ENCODE data around the gene GPHN. TPM values are rescaled to one million over a fixed set of nuclear protein-coding genes. Genes with fewer than 3 reads are reported as not detected.

GPHN gene
- total RNA-seq, 1 donor from 2014 or later = 12.5 TPM

- intact Hi-C loops (cut with DNase I) = no loop called here
- TF ChIP-seq POLR2A (IDR thresholded peaks at IDR 0.05) (no peak), POLR2AphosphoS5 (IDR thresholded peaks at IDR 0.05; ENCODE audit: insufficient read depth in 1 of 2, low read depth in 1 of 2) (no peak), CTCF (IDR thresholded peaks at IDR 0.05) (no peak)
- Histone ChIP-seq H3K4me3 (no peak overlapping the region), H3K27ac (no peak overlapping the region), H3K27me3 (no peaks in the 10 kb centered on the region), H3K36me3 (no peaks in the 10 kb centered on the region), H3K9me3 (no peaks in the 10 kb centered on the region), H3K4me1 (no peaks in the 10 kb centered on the region)
- no peak for DNase-seq (ENCODE audit: extremely low spot score in 2 of 2)
Measured at GRCh38 chr14:66850258-66850888, 342.4 kb downstream of the GPHN start.

GRCh38 chr14:66853311-66853710 lies 345.4 kb downstream of the GPHN start:
- intact Hi-C loops (cut with DNase I) = no loop called here
- DNase-seq (ENCODE audit: extremely low spot score in 2 of 2) = no peak
- Histone ChIP-seq H3K4me1 (no peaks in the 10 kb centered on the region), H3K36me3 (no peaks in the 10 kb centered on the region), H3K9me3 (no peaks in the 10 kb centered on the region), H3K27me3 (no peaks in the 10 kb centered on the region), H3K27ac (no peak overlapping the region), H3K4me3 (no peak overlapping the region)
- no peak for TF ChIP-seq POLR2A (IDR thresholded peaks at IDR 0.05)
- TF ChIP-seq CTCF (IDR thresholded peaks at IDR 0.05) = no peak
- TF ChIP-seq POLR2AphosphoS5 (IDR thresholded peaks at IDR 0.05; ENCODE audit: insufficient read depth in 1 of 2, low read depth in 1 of 2) = no peak

- Histone ChIP-seq H3K4me3 (no peak overlapping the region), H3K27ac (no peak overlapping the region), H3K4me1 (no peaks in the 10 kb centered on the region), H3K36me3 (no peaks in the 10 kb centered on the region), H3K27me3 (no peaks in the 10 kb centered on the region), H3K9me3 (no peaks in the 10 kb centered on the region)
- TF ChIP-seq CTCF (IDR thresholded peaks at IDR 0.05) (no peak), POLR2AphosphoS5 (IDR thresholded peaks at IDR 0.05; ENCODE audit: insufficient read depth in 1 of 2, low read depth in 1 of 2) (no peak)
- intact Hi-C loops (cut with DNase I) = no loop called here
- no peak for DNase-seq (ENCODE audit: extremely low spot score in 2 of 2)
Measured at GRCh38 chr14:66857867-66858266, 349.9 kb downstream of the GPHN start.

GRCh38 chr14:66859063-66859671 lies 351.2 kb downstream of the GPHN start:
- H3K36me3 ChIP-seq = no peaks in the 10 kb centered on the region
- H3K27me3 ChIP-seq = no peaks in the 10 kb centered on the region
- TF ChIP-seq POLR2A (IDR thresholded peaks at IDR 0.05) (no peak), CTCF (IDR thresholded peaks at IDR 0.05) (no peak), POLR2AphosphoS5 (IDR thresholded peaks at IDR 0.05; ENCODE audit: insufficient read depth in 1 of 2, low read depth in 1 of 2) (no peak)
- intact Hi-C loops (cut with DNase I) = no loop called here
- no peak for DNase-seq (ENCODE audit: extremely low spot score in 2 of 2)
- no peaks in the 10 kb centered on the region for H3K4me1 ChIP-seq
- no peak overlapping the region for H3K27ac ChIP-seq
- no peak overlapping the region for H3K4me3 ChIP-seq
- H3K9me3 ChIP-seq = no peaks in the 10 kb centered on the region

- Histone ChIP-seq H3K4me1 (no peaks in the 10 kb centered on the region), H3K4me3 (no peak overlapping the region), H3K9me3 (no peaks in the 10 kb centered on the region), H3K27ac (no peak overlapping the region), H3K27me3 (no peaks in the 10 kb centered on the region), H3K36me3 (no peaks in the 10 kb centered on the region)
- intact Hi-C loops (cut with DNase I) = no loop called here
- no peak for DNase-seq (ENCODE audit: extremely low spot score in 2 of 2)
- TF ChIP-seq POLR2A (IDR thresholded peaks at IDR 0.05) = no peak
- no peak for TF ChIP-seq POLR2AphosphoS5 (IDR thresholded peaks at IDR 0.05; ENCODE audit: insufficient read depth in 1 of 2, low read depth in 1 of 2)
- TF ChIP-seq CTCF (IDR thresholded peaks at IDR 0.05) = no peak
Measured at GRCh38 chr14:66881596-66881995, 373.6 kb downstream of the GPHN start.
